ENCODE data around the gene UCK2. TPM values are rescaled to one million over a fixed set of nuclear protein-coding genes. Genes with fewer than 3 reads are reported as not detected.

UCK2 gene
- total and polyA plus RNA-seq, 12 donors, result 5.4 to 22.7 (median 14.0) TPM

DNA sequence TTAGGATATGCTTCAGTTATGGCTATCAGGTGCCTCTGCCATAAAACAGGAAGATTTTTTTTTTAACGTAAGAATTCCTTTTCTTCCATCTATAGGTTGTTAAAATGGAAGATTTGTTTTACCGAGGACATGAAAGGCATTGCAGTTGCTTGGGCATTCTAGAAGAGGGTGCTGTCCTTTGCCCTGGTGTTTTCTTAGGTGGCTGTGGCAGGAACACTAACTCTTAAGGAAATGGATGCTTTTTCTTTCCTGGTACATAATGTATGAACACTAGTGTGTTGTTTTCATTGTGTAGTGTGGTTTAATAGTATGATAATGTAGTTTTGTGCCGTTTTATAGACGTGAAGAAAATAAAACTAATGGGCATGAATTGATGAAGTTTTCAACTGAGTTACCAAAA, 47.2 kb downstream of the UCK2 start:
- Histone ChIP-seq H3K9me3 (replicated peaks in 1 of 3) (no peaks in the 10 kb centered on the region), H3K27ac (no peak overlapping the region), H3K4me3 (no peak overlapping the region), H3K36me3 (replicated peaks in 1 of 2) (no peaks in the 10 kb centered on the region), H3K4me1 (replicated peaks in 1 of 2) (no peaks in the 10 kb centered on the region), H3K27me3 (no peaks in the 10 kb centered on the region)
- DNase-seq, result no peak
- intact Hi-C loops (cut with DNase I), result no loop called here
- TF ChIP-seq, protein P1, sequence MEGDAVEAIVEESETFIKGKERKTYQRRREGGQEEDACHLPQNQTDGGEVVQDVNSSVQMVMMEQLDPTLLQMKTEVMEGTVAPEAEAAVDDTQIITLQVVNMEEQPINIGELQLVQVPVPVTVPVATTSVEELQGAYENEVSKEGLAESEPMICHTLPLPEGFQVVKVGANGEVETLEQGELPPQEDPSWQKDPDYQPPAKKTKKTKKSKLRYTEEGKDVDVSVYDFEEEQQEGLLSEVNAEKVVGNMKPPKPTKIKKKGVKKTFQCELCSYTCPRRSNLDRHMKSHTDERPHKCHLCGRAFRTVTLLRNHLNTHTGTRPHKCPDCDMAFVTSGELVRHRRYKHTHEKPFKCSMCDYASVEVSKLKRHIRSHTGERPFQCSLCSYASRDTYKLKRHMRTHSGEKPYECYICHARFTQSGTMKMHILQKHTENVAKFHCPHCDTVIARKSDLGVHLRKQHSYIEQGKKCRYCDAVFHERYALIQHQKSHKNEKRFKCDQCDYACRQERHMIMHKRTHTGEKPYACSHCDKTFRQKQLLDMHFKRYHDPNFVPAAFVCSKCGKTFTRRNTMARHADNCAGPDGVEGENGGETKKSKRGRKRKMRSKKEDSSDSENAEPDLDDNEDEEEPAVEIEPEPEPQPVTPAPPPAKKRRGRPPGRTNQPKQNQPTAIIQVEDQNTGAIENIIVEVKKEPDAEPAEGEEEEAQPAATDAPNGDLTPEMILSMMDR (IDR thresholded peaks at IDR 0.05), result no peak
- WGBS, 4 donors, result 83 to 95% (median 91%) methylated on average over 4 of the region's 4 CpGs

DNA sequence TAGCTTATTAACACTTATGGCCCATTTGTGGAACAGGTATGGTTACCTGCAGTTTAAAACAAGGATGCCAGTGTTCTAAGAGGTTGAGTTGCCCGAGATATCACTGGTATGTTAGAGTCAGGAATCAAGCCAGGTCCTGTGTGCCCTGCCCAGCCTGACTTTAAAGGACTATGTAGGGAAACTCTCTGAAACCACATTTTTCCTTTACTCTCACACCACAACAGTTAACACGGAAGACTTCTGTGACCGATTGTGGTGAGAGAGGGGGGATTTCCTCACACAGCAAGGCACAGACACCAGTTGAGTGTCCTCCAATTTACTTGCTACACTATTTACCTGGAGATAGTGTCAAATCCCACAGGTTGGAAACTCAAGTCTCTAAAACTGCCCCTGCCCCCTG, 47.8 kb downstream of the UCK2 start:
- intact Hi-C loops (cut with DNase I), result no loop called here
- no peaks in the 10 kb centered on the region for H3K27me3 ChIP-seq
- no peak for DNase-seq
- TF ChIP-seq POLR2A (IDR thresholded peaks at IDR 0.05), result no peak
- TF ChIP-seq, protein P1 (IDR thresholded peaks at IDR 0.05), result no peak
- H3K27ac ChIP-seq, result no peak overlapping the region
- WGBS, 4 donors, result 80 to 86% (median 84%) methylated on average over 3 of the region's 3 CpGs
- no peak overlapping the region for H3K4me3 ChIP-seq
- H3K36me3 ChIP-seq (replicated peaks in 1 of 2), result no peaks in the 10 kb centered on the region
- H3K4me1 ChIP-seq (replicated peaks in 1 of 2), result no peaks in the 10 kb centered on the region
- H3K9me3 ChIP-seq (replicated peaks in 1 of 3), result no peaks in the 10 kb centered on the region

DNA sequence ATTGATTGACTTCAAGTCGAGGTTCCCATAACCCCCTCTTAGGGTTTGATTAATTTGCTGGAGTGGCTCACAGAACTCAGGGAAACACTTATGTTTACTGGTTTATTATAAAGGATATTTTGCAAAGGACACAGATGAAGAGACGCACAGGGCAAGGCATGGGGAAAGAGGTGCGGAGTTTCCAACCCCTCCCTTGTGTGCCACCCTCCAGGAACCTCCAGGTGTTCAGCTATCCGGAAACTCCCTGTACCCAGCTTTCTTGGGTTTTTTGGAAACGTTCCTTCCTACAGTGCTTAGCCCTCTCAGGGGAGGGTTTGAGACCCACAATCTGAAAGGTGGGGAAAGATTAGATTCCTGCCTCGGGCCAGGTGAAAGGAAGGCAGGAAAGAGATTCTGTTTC, 48.2 kb downstream of the UCK2 start:
- Histone ChIP-seq H3K4me1 (replicated peaks in 1 of 2) (no peaks in the 10 kb centered on the region), H3K9me3 (replicated peaks in 1 of 3) (no peaks in the 10 kb centered on the region), H3K27ac (no peak overlapping the region), H3K4me3 (no peak overlapping the region), H3K36me3 (replicated peaks in 1 of 2) (no peaks in the 10 kb centered on the region), H3K27me3 (no peaks in the 10 kb centered on the region)
- intact Hi-C loops (cut with DNase I), result no loop called here
- no peak for DNase-seq
- WGBS, 4 donors, result 68 to 74% (median 70%) methylated on average over 6 of the region's 6 CpGs
- TF ChIP-seq POLR2A (IDR thresholded peaks at IDR 0.05), result no peak
- TF ChIP-seq, protein P1 (IDR thresholded peaks at IDR 0.05), result no peak

DNA sequence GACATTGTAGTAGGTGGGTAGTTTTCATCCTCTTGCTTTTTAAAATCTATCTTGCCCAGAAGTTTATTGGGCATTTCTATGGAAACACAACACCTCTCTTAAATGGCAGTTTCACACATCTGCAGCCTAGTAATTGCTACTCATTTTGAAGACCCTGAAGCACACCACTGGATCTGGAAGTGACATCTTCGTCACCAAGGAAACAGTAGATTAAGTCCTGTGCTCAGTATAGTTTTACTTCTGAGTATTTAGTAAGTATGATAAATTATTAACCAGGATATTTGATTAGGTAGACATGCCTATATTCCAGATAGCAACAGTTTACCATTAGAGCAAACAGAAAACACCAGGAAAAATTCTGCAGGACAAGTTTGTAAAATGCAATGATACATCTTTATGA, 48.7 kb downstream of the UCK2 start:
- TF ChIP-seq, protein P1 (IDR thresholded peaks at IDR 0.05), result no peak
- no peak for TF ChIP-seq POLR2A (IDR thresholded peaks at IDR 0.05)
- intact Hi-C loops (cut with DNase I), result no loop called here
- no peak for DNase-seq
- 90 to 97% (median 93%) methylated on average over 1 of the region's 1 CpG for WGBS, 4 donors
- Histone ChIP-seq H3K4me1 (replicated peaks in 1 of 2) (no peaks in the 10 kb centered on the region), H3K27ac (no peak overlapping the region), H3K36me3 (replicated peaks in 1 of 2) (no peaks in the 10 kb centered on the region), H3K9me3 (replicated peaks in 1 of 3) (no peaks in the 10 kb centered on the region), H3K27me3 (no peaks in the 10 kb centered on the region), H3K4me3 (no peak overlapping the region)

Data from adrenal gland (tissue), 12 donors.